GM10847 (cell line): ENCODE results near the gene PKN1.

ENCODE experiments used
- POLR2A ChIP-seq: IDR thresholded peaks from 2 replicates; pipeline ENCODE4 v1.6.1; 2011; ENCODE audit not compliant: insufficient read length; ENCODE audit errors: extremely low read depth

The PKN1 gene

GRCh38 chr19:14482172-14482941, 49.3 kb downstream of the PKN1 start:
- TF ChIP-seq POLR2A = no peak

GRCh38 chr19:14487370-14488125, 54.4 kb downstream of the PKN1 start:
- TF ChIP-seq POLR2A = no peak

- no peak for TF ChIP-seq POLR2A
Measured at GRCh38 chr19:14492756-14493337, 59.7 kb downstream of the PKN1 start.

GRCh38 chr19:14494411-14494810, 61.3 kb downstream of the PKN1 start:
- no peak for TF ChIP-seq POLR2A

GRCh38 chr19:14494910-14495671, 62.0 kb downstream of the PKN1 start:
- TF ChIP-seq POLR2A = no peak

- TF ChIP-seq POLR2A = no peak
Measured at GRCh38 chr19:14495672-14496028, 62.5 kb downstream of the PKN1 start.

- TF ChIP-seq POLR2A = no peak
Measured at GRCh38 chr19:14496029-14496833, 63.1 kb downstream of the PKN1 start, which contains the start of gene GIPC1. TSS of gene GIPC1 (minus strand) at chr19:14496127. CDS start at chr19:14482976, 13,151 bp downstream.

- no peak for TF ChIP-seq POLR2A
Measured at GRCh38 chr19:14496834-14497227, 63.7 kb downstream of the PKN1 start.

GRCh38 chr19:14497228-14497921, 64.3 kb downstream of the PKN1 start:
- TF ChIP-seq POLR2A = no peak

GRCh38 chr19:14502334-14503092, 69.4 kb downstream of the PKN1 start:
- no peak for TF ChIP-seq POLR2A

GRCh38 chr19:14503285-14503684, 70.2 kb downstream of the PKN1 start:
- no peak for TF ChIP-seq POLR2A

GRCh38 chr19:14505488-14506239, 72.6 kb downstream of the PKN1 start:
- TF ChIP-seq POLR2A = no peak

GRCh38 chr19:14507704-14508542, 74.8 kb downstream of the PKN1 start:
- no peak for TF ChIP-seq POLR2A
